IMR-90 (cell line): ENCODE data around the gene ZBTB47. TPM values are rescaled to one million over a fixed set of nuclear protein-coding genes. Genes with fewer than 3 reads are reported as not detected.

Experiments
- ATAC-seq: fragments of 200-7000 bp; cut with Tn5 transposase; 2 replicates; pipeline ENCODE4 v1.9.1; 2020; ENCODE audit warnings: low read depth, mild to moderate bottlenecking, moderate library complexity
- BruUV-seq: library from RNA; stranded (reverse); fragments of 400-500 nt; replicated peaks from 2 replicates; lab custom pipeline; 2021; lab: Mats Ljungman, UMichigan
- CTCF ChIA-PET: fragments of 300-600 bp; formaldehyde crosslinking; extraction: SDS; loops from one replicate; lab custom pipeline; 2021; ENCODE audit warnings: antibody characterized with exemption; lab: Yijun Ruan, JAX
- POLR2A ChIA-PET: fragments of 300-600 bp; sonication (Branson Sonifier 250); formaldehyde crosslinking; loops from one replicate; lab custom pipeline; 2022; ENCODE audit warnings: antibody characterized with exemption; ENCODE audit not compliant: unreplicated experiment; lab: Charles Lee
- DNase-seq: peaks from one replicate; pipeline ENCODE4 v3.0.0; 2013
- H2AFZ ChIP-seq: replicated peaks from 2 replicates; pipeline ENCODE3; 2013; ENCODE audit warnings: low read length, mild to moderate bottlenecking; ENCODE audit not compliant: poor library complexity
- H2AK5ac ChIP-seq: 2 replicates; pipeline ENCODE4 v1.6.1; 2013; ENCODE audit warnings: low read depth, low read length, inconsistent platforms
- H2AK9ac ChIP-seq: replicated peaks from 2 replicates; pipeline ENCODE3; 2013; ENCODE audit warnings: mild to moderate bottlenecking, low read depth, low read length, moderate library complexity; ENCODE audit not compliant: poor library complexity
- H2BK120ac ChIP-seq: 2 replicates; pipeline ENCODE4 v1.6.1; 2013; ENCODE audit warnings: low read depth, low read length, inconsistent platforms
- H2BK15ac ChIP-seq: 3 replicates; pipeline ENCODE4 v1.6.1; 2013; ENCODE audit warnings: low read depth, low read length, inconsistent platforms
- H2BK20ac ChIP-seq: 2 replicates; pipeline ENCODE4 v1.6.1; 2013; ENCODE audit warnings: low read depth, mild to moderate bottlenecking, inconsistent platforms, low read length, moderate library complexity
- H2BK5ac ChIP-seq: 2 replicates; pipeline ENCODE4 v1.6.1; 2013; ENCODE audit warnings: mild to moderate bottlenecking, low read depth, low read length, inconsistent platforms; ENCODE audit not compliant: poor library complexity, severe bottlenecking
- H3K14ac ChIP-seq: replicated peaks from 2 replicates; pipeline ENCODE4 v1.6.1; 2013; ENCODE audit warnings: low read depth, low read length, inconsistent platforms
- H3K18ac ChIP-seq: 2 replicates; pipeline ENCODE4 v1.6.1; 2013; ENCODE audit warnings: low read depth, low read length, control low read depth
- H3K23ac ChIP-seq: 2 replicates; pipeline ENCODE4 v1.6.1; 2013; ENCODE audit warnings: low read depth, low read length, inconsistent platforms
- H3K27ac ChIP-seq: 2 replicates; pipeline ENCODE4 v1.5.1; 2013; ENCODE audit warnings: mild to moderate bottlenecking, control low read depth, low read length; ENCODE audit not compliant: insufficient read depth
- H3K27me3 ChIP-seq: 2 replicates; pipeline ENCODE4 v1.6.1; 2013; ENCODE audit warnings: low read length; ENCODE audit not compliant: control insufficient read depth, insufficient read depth
- H3K36me3 ChIP-seq: 2 replicates; pipeline ENCODE4 v1.6.1; 2013; ENCODE audit warnings: low read length, mixed read lengths; ENCODE audit not compliant: control insufficient read depth, insufficient read depth
- H3K4ac ChIP-seq: 2 replicates; pipeline ENCODE4 v1.6.1; 2013; ENCODE audit warnings: low read depth, low read length, inconsistent platforms
- H3K4me1 ChIP-seq: 2 replicates; pipeline ENCODE4 v1.6.1; 2013; ENCODE audit warnings: low read length, mixed read lengths; ENCODE audit not compliant: control insufficient read depth, insufficient read depth
- H3K4me2 ChIP-seq: 2 replicates; pipeline ENCODE4 v1.6.1; 2013; ENCODE audit warnings: low read depth, mild to moderate bottlenecking, control low read depth, low read length, moderate library complexity
- H3K4me3 ChIP-seq: 2 replicates; pipeline ENCODE4 v1.5.1; 2013; ENCODE audit warnings: low read depth, mild to moderate bottlenecking, control low read depth, low read length, moderate library complexity; ENCODE audit not compliant: insufficient read depth
- H3K56ac ChIP-seq: 2 replicates; pipeline ENCODE4 v1.6.1; 2013; ENCODE audit warnings: low read length, inconsistent platforms; ENCODE audit not compliant: insufficient read depth; ENCODE audit errors: extremely low read depth
- H3K79me1 ChIP-seq, 2 experiments: 2 replicates each; pipeline ENCODE4 v1.6.1; 2013; ENCODE audit warnings: low read length in 2 of 2, inconsistent platforms in 1 of 2, low read depth in 1 of 2
- H3K9ac ChIP-seq: 2 replicates; pipeline ENCODE4 v1.6.1; 2013; ENCODE audit warnings: low read depth, low read length, control low read depth
- H3K9me1 ChIP-seq: 2 replicates; pipeline ENCODE4 v1.6.1; 2013; ENCODE audit warnings: low read length, inconsistent platforms; ENCODE audit not compliant: insufficient read depth
- H3K9me3 ChIP-seq: 2 replicates; pipeline ENCODE4 v1.6.1; 2013; ENCODE audit warnings: low read length; ENCODE audit not compliant: control insufficient read depth, insufficient read depth
- H4K20me1 ChIP-seq: 2 replicates; pipeline ENCODE4 v1.6.1; 2013; ENCODE audit warnings: low read length, inconsistent platforms; ENCODE audit not compliant: insufficient read depth
- H4K5ac ChIP-seq: 2 replicates; pipeline ENCODE4 v1.6.1; 2013; ENCODE audit warnings: mild to moderate bottlenecking, low read depth, low read length, control low read depth
- H4K8ac ChIP-seq, 2 experiments: 2 replicates each; pipeline ENCODE4 v1.6.1; 2013; ENCODE audit warnings: low read depth in 2 of 2, low read length in 2 of 2, control low read depth in 1 of 2, inconsistent platforms in 1 of 2
- H4K91ac ChIP-seq: 2 replicates; pipeline ENCODE4 v1.6.1; 2013; ENCODE audit warnings: low read depth, low read length, inconsistent platforms; ENCODE audit not compliant: insufficient read depth
- CEBPB ChIP-seq: IDR thresholded peaks from 2 replicates; pipeline ENCODE4 v1.6.1; 2012; ENCODE audit warnings: low read depth, low read length, improper control_type of control experiment
- FOS ChIP-seq: fragments of 150-350 bp; IDR thresholded peaks from 2 replicates; pipeline ENCODE4 v1.6.1; 2016; ENCODE audit warnings: low read depth, low read length
- MAFK ChIP-seq: IDR thresholded peaks from 2 replicates; pipeline ENCODE4 v1.6.1; 2012; ENCODE audit warnings: low read depth, low read length, improper control_type of control experiment
- NFE2L2 ChIP-seq: fragments of 150-350 bp; IDR thresholded peaks from 2 replicates; pipeline ENCODE4 v1.6.1; 2016; ENCODE audit warnings: low read depth, mild to moderate bottlenecking, low read length
- POLR2A ChIP-seq: IDR thresholded peaks from 2 replicates; pipeline ENCODE4 v1.6.1; 2012; ENCODE audit warnings: mild to moderate bottlenecking, low read depth, low read length
- RAD21 ChIP-seq: IDR thresholded peaks from 2 replicates; pipeline ENCODE4 v1.6.1; 2012; ENCODE audit warnings: low read length, improper control_type of control experiment
- RCOR1 ChIP-seq: IDR thresholded peaks from 2 replicates; pipeline ENCODE4 v1.6.1; 2012; ENCODE audit warnings: mild to moderate bottlenecking, low read length, improper control_type of control experiment; ENCODE audit not compliant: insufficient replicate concordance
- USF2 ChIP-seq: fragments of 150-350 bp; IDR thresholded peaks from 2 replicates; pipeline ENCODE4 v1.6.1; 2017; ENCODE audit warnings: mild to moderate bottlenecking, antibody characterized with exemption, low read length, low read depth
- WGBS, 2 experiments: methylation state at CpG; one replicate each; pipeline versions ENCODE4 v1.1.5 to v1.1.7; 2013; ENCODE audit warnings: missing lambda C conversion rate in 2 of 2; ENCODE audit not compliant: insufficient read length in 1 of 2; ENCODE audit errors: extremely low coverage in 2 of 2; 5-methylcytosine and 5-hydroxymethylcytosine counted together
- dilution Hi-C: fragments of 300-500 bp; cut with HindIII; formaldehyde crosslinking; loops from one replicate; pipeline ENCODE4 v1.14.3; 2018; ENCODE audit warnings: low sequenced_read_pairs; ENCODE audit not compliant: unreplicated experiment
- in situ Hi-C: fragments of 300-500 bp; cut with MboI; formaldehyde crosslinking; loops from 3 replicates; pipeline ENCODE4 v1.14.3; 2019; ENCODE audit warnings: low sequenced_read_pairs, inconsistent platforms, mixed read lengths
- intact Hi-C: fragments of 100-400 bp; cut with micrococcal nuclease; formaldehyde crosslinking; loops from 2 replicates; pipeline ENCODE4 v1.10.0; 2022
- polyA plus RNA-seq, 3 experiments: library from polyadenylated mRNA; depleted of rRNA; stranded (reverse); fragments of >200 nt; gene quantifications; 2 replicates each; pipeline ENCODE4 v1.2.3, GENCODE V29; 2012; ENCODE audit warnings: low replicate concordance in 1 of 3
- total RNA-seq: library from RNA; depleted of rRNA; stranded (reverse); fragments of >200 nt; gene quantifications from 2 replicates; pipeline ENCODE4 v1.2.3, GENCODE V29; 2012

Gene ZBTB47
- total and polyA plus RNA-seq, 2 of the 4 experiments (the other 2 are of a cell fraction): 10.9 to 16.8 TPM

- no TSS peak for BruUV-seq
- H2BK20ac ChIP-seq: no peak overlapping the region
- ChIA-PET POLR2A (no interaction called here), CTCF (interaction anchor here (0.7 to 0.9 kb wide), 2 partner anchors 8 to 119 kb away, joined by 3 read pairs; no protein-coding TSS in a partner anchor)
- no peak overlapping the region for H3K14ac ChIP-seq
- no peak overlapping the region for H3K9ac ChIP-seq
- no peaks in the 10 kb centered on the region for H3K9me3 ChIP-seq
- H3K79me1 ChIP-seq: peaks cover 21 to 40% of the 10 kb centered on the region in 2 experiments
- no peak overlapping the region for H2AK5ac ChIP-seq
- no peak overlapping the region for H3K4ac ChIP-seq
- H3K4me3 ChIP-seq: no peak overlapping the region
- 0 out of 2 replicates have a peak, but pooled peaks cover 4% of the 10 kb centered on the region for H3K9me1 ChIP-seq
- no peak overlapping the region for H2BK15ac ChIP-seq
- H3K23ac ChIP-seq: no peak overlapping the region
- no peak overlapping the region for H4K8ac ChIP-seq
- no peak overlapping the region for H3K4me2 ChIP-seq
- no peak for ATAC-seq
- H2BK5ac ChIP-seq: no peak overlapping the region
- intact Hi-C loops (loop anchor here (5.0 kb wide), 1 partner anchor 35 kb away; the partner anchor contains the start of gene NKTR), in situ Hi-C loops (no loop called here), dilution Hi-C loops (no loop called here)
- H3K56ac ChIP-seq: no peak overlapping the region
- no peak overlapping the region for H4K5ac ChIP-seq
- H3K36me3 ChIP-seq: peaks cover 50% of the 10 kb centered on the region
- peaks cover 3% of the 10 kb centered on the region; the same call in 1 of the 2 replicates for H3K4me1 ChIP-seq
- no peak overlapping the region for H3K27ac ChIP-seq
- no peak overlapping the region for H4K91ac ChIP-seq
- H2AK9ac ChIP-seq: no peak overlapping the region
- H3K27me3 ChIP-seq: no peaks in the 10 kb centered on the region
- H2AFZ ChIP-seq: no peak overlapping the region
- no peak overlapping the region for H3K18ac ChIP-seq
- DNase-seq: no peak
- no CpG with 5 or more reads among the region's 6 CpGs for WGBS, 2 experiments
- TF ChIP-seq MAFK: no peak
- no peak for TF ChIP-seq FOS
- TF ChIP-seq NFE2L2: no peak
- no peak for TF ChIP-seq RAD21
- no peak for TF ChIP-seq USF2
- TF ChIP-seq CEBPB: no peak
- no peak for TF ChIP-seq POLR2A
- no peak for TF ChIP-seq RCOR1
- H2BK120ac ChIP-seq: no peak overlapping the region
- peaks cover 6% of the 10 kb centered on the region; the same call in 1 of the 2 replicates for H4K20me1 ChIP-seq
These were observed 16.5 kb upstream of the ZBTB47 start for GRCh38 chr3:42637001-42637400.
